Measurements from ENCODE around the gene PRDM11.

Gene PRDM11

DNA sequence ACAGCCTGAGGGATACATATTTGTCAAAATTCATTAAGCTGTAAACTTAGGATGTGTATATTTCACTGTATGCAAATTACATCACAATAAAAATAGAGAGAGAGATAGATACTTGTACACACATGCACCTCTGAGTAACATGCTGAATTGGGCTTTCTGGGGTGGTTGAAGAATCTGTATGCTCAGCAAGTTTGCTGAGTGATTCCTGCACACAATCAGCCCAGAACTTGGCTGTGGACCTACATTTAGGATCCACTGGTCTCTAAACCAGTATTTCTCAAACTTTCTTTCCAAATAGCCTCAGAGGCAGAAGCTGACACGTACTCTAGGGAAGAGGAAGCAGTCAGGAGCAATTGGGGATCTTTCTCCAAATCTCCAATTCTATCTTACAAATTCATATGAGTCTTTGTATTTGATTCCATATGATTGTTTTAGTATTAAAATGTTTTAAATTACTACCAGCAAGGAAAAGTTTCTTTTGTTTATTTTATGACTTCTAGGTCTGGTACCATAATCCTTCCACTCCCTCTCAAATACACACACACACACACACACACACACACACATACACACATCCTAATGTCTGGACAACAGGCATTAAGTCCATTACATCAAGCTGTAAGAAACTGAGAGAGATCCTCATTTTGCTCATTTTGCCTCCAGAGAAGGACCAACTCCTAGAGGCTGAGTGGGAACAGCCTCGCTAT, 119.7 kb downstream of the PRDM11 start:
- H3K4me1 ChIP-seq (ENCODE audit: insufficient read depth, low read length), result no peaks in the 10 kb centered on the region
- H3K79me2 ChIP-seq (ENCODE audit: insufficient read depth, low read length), result no peaks in the 10 kb centered on the region
- no peaks in the 10 kb centered on the region for H3K9me3 ChIP-seq (ENCODE audit: insufficient read depth, low read length, severe bottlenecking)
- no peak overlapping the region for H2AFZ ChIP-seq (ENCODE audit: low read depth, low read length)
- no peak overlapping the region for H3K27ac ChIP-seq (ENCODE audit: low read length)
- H3K9ac ChIP-seq (ENCODE audit: low read depth, low read length), result no peak overlapping the region
- no peaks in the 10 kb centered on the region for H4K20me1 ChIP-seq (ENCODE audit: insufficient read depth, low read length)
- H3K4me2 ChIP-seq (ENCODE audit: insufficient read depth, low read length), result no peak overlapping the region
- no peak for ATAC-seq (ENCODE audit: insufficient read depth, low read depth)
- TF ChIP-seq EZH2 (IDR thresholded peaks at IDR 0.05; ENCODE audit: borderline replicate concordance, low read depth, low read length, severe bottlenecking) (no peak), CTCF (IDR thresholded peaks at IDR 0.05; ENCODE audit: borderline replicate concordance, extremely low read depth, low read length, poor library complexity, severe bottlenecking) (no peak)
- no peak overlapping the region for H3K4me3 ChIP-seq (ENCODE audit: low read depth in 1 of 2, low read length in 2 of 2)
- DNase-seq, result no peak
- peaks cover 12% of the 10 kb centered on the region for H3K27me3 ChIP-seq (ENCODE audit: insufficient read depth, low read length, poor library complexity)
- H3K36me3 ChIP-seq (ENCODE audit: insufficient read depth, low read length), result no peaks in the 10 kb centered on the region

DNA sequence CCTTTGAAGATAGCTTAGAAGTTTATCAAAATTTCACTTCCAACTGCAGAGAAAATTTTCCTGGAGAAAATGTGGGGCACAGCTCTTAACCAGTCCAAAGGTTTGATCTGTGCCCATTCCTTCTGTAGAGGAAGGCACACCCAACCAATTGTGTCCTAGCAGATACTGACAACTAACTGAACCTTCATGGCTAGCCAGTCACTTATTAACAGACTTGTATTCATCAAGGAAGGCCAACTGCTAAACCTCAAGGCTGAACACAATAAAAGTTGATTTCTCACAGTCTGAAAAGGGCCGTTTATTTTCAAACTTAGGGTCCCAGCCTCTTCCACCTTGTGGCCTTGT, 120.2 kb downstream of the PRDM11 start:
- no peak for TF ChIP-seq EZH2 (IDR thresholded peaks at IDR 0.05; ENCODE audit: borderline replicate concordance, low read depth, low read length, severe bottlenecking)
- no peak for TF ChIP-seq CTCF (IDR thresholded peaks at IDR 0.05; ENCODE audit: borderline replicate concordance, extremely low read depth, low read length, poor library complexity, severe bottlenecking)
- peaks cover 12% of the 10 kb centered on the region for H3K27me3 ChIP-seq (ENCODE audit: insufficient read depth, low read length, poor library complexity)
- no peak overlapping the region for H3K9ac ChIP-seq (ENCODE audit: low read depth, low read length)
- H3K4me3 ChIP-seq (ENCODE audit: low read depth in 1 of 2, low read length in 2 of 2), result no peak overlapping the region
- H3K9me3 ChIP-seq (ENCODE audit: insufficient read depth, low read length, severe bottlenecking), result no peaks in the 10 kb centered on the region
- no peaks in the 10 kb centered on the region for H4K20me1 ChIP-seq (ENCODE audit: insufficient read depth, low read length)
- DNase-seq (no peak), ATAC-seq (ENCODE audit: insufficient read depth, low read depth) (no peak)
- H3K4me2 ChIP-seq (ENCODE audit: insufficient read depth, low read length), result no peak overlapping the region
- no peak overlapping the region for H3K27ac ChIP-seq (ENCODE audit: low read length)
- no peaks in the 10 kb centered on the region for H3K79me2 ChIP-seq (ENCODE audit: insufficient read depth, low read length)
- no peaks in the 10 kb centered on the region for H3K4me1 ChIP-seq (ENCODE audit: insufficient read depth, low read length)
- no peak overlapping the region for H2AFZ ChIP-seq (ENCODE audit: low read depth, low read length)
- no peaks in the 10 kb centered on the region for H3K36me3 ChIP-seq (ENCODE audit: insufficient read depth, low read length)

GRCh38 chr11:45267052-45267451, 120.6 kb downstream of the PRDM11 start:
- Histone ChIP-seq H3K9me3 (ENCODE audit: insufficient read depth, low read length, severe bottlenecking) (no peaks in the 10 kb centered on the region), H2AFZ (ENCODE audit: low read depth, low read length) (no peak overlapping the region), H3K9ac (ENCODE audit: low read depth, low read length) (no peak overlapping the region), H3K79me2 (ENCODE audit: insufficient read depth, low read length) (no peaks in the 10 kb centered on the region), H3K27ac (ENCODE audit: low read length) (no peak overlapping the region), H3K27me3 (ENCODE audit: insufficient read depth, low read length, poor library complexity) (peaks cover 12% of the 10 kb centered on the region), H3K4me1 (ENCODE audit: insufficient read depth, low read length) (no peaks in the 10 kb centered on the region), H3K4me2 (ENCODE audit: insufficient read depth, low read length) (no peak overlapping the region), H4K20me1 (ENCODE audit: insufficient read depth, low read length) (no peaks in the 10 kb centered on the region), H3K36me3 (ENCODE audit: insufficient read depth, low read length) (no peaks in the 10 kb centered on the region), H3K4me3 (ENCODE audit: low read depth in 1 of 2, low read length in 2 of 2) (no peak overlapping the region)
- peak; percentile 27 for DNase-seq
- no peak for TF ChIP-seq EZH2 (IDR thresholded peaks at IDR 0.05; ENCODE audit: borderline replicate concordance, low read depth, low read length, severe bottlenecking)
- TF ChIP-seq CTCF (IDR thresholded peaks at IDR 0.05; ENCODE audit: borderline replicate concordance, extremely low read depth, low read length, poor library complexity, severe bottlenecking), result peak; percentile 58
- no peak for ATAC-seq (ENCODE audit: insufficient read depth, low read depth)

Measured in DND-41 (cell line).